ENCODE results near the gene GPRIN1.

DNA sequence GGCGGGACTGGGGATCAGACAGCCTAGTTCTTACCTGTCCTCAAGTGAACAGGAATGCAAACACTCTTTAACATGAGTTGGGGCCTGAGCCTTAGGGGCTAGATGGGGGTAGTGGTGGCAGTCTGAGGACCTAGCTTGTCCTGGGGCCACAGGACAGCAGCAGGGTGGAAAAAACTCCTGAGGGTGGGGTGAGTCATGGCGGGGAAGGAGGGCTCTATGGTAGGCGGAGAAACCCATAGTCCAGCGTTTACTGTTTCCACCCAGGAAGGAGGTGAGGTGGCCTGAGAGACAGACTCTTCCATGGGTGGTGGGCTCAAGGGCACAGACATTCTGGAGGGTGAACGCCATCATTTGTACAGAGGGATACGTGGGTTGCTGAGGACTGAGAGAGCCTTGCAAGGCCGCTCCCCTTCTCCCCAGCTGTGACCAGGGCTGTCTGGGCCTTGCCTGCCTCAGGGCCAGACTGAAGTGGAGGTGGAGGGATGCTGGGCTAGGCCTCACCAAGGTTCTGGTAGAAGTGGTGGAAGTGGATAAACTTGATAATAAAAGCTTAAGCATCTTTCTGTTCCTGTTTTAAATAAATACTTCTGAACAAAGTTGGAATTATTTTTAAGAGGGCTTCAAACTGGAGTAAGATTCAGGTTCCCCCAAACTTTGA is 36.2 kb upstream of the GPRIN1 start:
- TF ChIP-seq, protein P1, sequence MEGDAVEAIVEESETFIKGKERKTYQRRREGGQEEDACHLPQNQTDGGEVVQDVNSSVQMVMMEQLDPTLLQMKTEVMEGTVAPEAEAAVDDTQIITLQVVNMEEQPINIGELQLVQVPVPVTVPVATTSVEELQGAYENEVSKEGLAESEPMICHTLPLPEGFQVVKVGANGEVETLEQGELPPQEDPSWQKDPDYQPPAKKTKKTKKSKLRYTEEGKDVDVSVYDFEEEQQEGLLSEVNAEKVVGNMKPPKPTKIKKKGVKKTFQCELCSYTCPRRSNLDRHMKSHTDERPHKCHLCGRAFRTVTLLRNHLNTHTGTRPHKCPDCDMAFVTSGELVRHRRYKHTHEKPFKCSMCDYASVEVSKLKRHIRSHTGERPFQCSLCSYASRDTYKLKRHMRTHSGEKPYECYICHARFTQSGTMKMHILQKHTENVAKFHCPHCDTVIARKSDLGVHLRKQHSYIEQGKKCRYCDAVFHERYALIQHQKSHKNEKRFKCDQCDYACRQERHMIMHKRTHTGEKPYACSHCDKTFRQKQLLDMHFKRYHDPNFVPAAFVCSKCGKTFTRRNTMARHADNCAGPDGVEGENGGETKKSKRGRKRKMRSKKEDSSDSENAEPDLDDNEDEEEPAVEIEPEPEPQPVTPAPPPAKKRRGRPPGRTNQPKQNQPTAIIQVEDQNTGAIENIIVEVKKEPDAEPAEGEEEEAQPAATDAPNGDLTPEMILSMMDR (IDR thresholded peaks at IDR 0.05), result no peak
- TF ChIP-seq EP300 (IDR thresholded peaks at IDR 0.05) (no peak), POLR2A (IDR thresholded peaks at IDR 0.05) (no peak)
